GM12891 (cell line): ENCODE measurements around the gene HCN2.

ENCODE experiments used
- PAX5 ChIP-seq: IDR thresholded peaks from 2 replicates; pipeline ENCODE4 v1.6.1; 2011; ENCODE audit warnings: low read length, moderate library complexity, mild to moderate bottlenecking; ENCODE audit not compliant: insufficient read depth, severe bottlenecking
- POLR2A ChIP-seq: IDR thresholded peaks from 2 replicates; pipeline ENCODE4 v1.6.1; 2011; ENCODE audit warnings: low read depth, low read length, control low read depth
- SPI1 ChIP-seq: IDR thresholded peaks from 2 replicates; pipeline ENCODE4 v1.6.1; 2011; ENCODE audit warnings: low read depth, low read length, control low read depth
- TAF1 ChIP-seq: IDR thresholded peaks from 2 replicates; pipeline ENCODE4 v1.6.1; 2011; ENCODE audit warnings: low read depth, low read length, control low read depth

- no peak for TF ChIP-seq PAX5
- no peak for TF ChIP-seq POLR2A
- no peak for TF ChIP-seq SPI1
- TF ChIP-seq TAF1 = no peak
These were observed 60.4 kb downstream of the HCN2 start for GRCh38 chr19:650121-650520.
